HepG2 (cell line): ENCODE results near the gene OR13C2. TPM values are rescaled to one million over a fixed set of nuclear protein-coding genes. Genes with fewer than 3 reads are reported as not detected.

Experiments used
- ATAC-seq: fragments of 200-7000 bp; cut with Tn5 transposase; 3 replicates; pipeline ENCODE4 v1.9.1; 2020; ENCODE audit warnings: mild to moderate bottlenecking, moderate library complexity
- BruUV-seq: library from RNA; stranded (reverse); fragments of 400-500 nt; replicated peaks from 2 replicates; lab custom pipeline; 2021; lab: Mats Ljungman, UMichigan
- CTCF ChIA-PET: fragments of 300-600 bp; formaldehyde crosslinking; extraction: SDS; loops from one replicate; lab custom pipeline; 2021; ENCODE audit warnings: low total read pairs, inconsistent platforms, low intra/inter-chr PET ratio; lab: Yijun Ruan, JAX
- POLR2A ChIA-PET: fragments of 350-600 bp; sonication (Branson Sonifier 250); formaldehyde crosslinking; loops from one replicate; lab custom pipeline; 2020; ENCODE audit warnings: antibody characterized with exemption, inconsistent platforms; lab: Yijun Ruan, JAX
- DNase-seq: peaks from one replicate; pipeline ENCODE4 v3.0.0-alpha.2; 2015; ENCODE audit warnings: low spot score
- FAIRE-seq: peaks from 3 replicates; lab custom pipeline; 2011; peaks lifted over from hg19 to GRCh38; lab: Jason Lieb, UNC
- H2AFZ ChIP-seq: one replicate; pipeline ENCODE4 v1.6.1; 2011; ENCODE audit warnings: low read length, inconsistent platforms
- H3K27ac ChIP-seq: fragments of 300-600 bp; 3 replicates; pipeline ENCODE4 v1.8.0; 2011; ENCODE audit warnings: mixed run types, mild to moderate bottlenecking, mixed read lengths, low read length, inconsistent platforms; ENCODE audit not compliant: insufficient read depth; ENCODE audit errors: extremely low read length
- H3K27me3 ChIP-seq, 2 experiments: fragments of 200-600 bp in 1 of 2; 2 replicates in 1 of 2; 3 replicates in 1 of 2; pipeline versions ENCODE4 v1.6.0 to v1.8.0; 2011; ENCODE audit warnings: low read length in 2 of 2, mild to moderate bottlenecking in 2 of 2, moderate library complexity in 2 of 2, inconsistent platforms in 1 of 2; ENCODE audit not compliant: insufficient read depth in 2 of 2, control insufficient read depth in 1 of 2
- H3K36me3 ChIP-seq, 2 experiments: fragments of 200-600 bp in 1 of 2; replicated peaks in 1 of 2; 2 replicates in 1 of 2; 3 replicates in 1 of 2; pipeline versions ENCODE4 v1.5.1 to v1.8.0; 2011; ENCODE audit warnings: low read length in 2 of 2, inconsistent platforms in 1 of 2; ENCODE audit not compliant: insufficient read depth in 2 of 2, control insufficient read depth in 1 of 2
- H3K4me1 ChIP-seq: 2 replicates; pipeline ENCODE4 v1.5.1; 2012; ENCODE audit warnings: low read length, inconsistent platforms; ENCODE audit not compliant: insufficient read depth
- H3K4me2 ChIP-seq: 2 replicates; pipeline ENCODE4 v1.6.0; 2011; ENCODE audit warnings: low read depth, low read length, inconsistent platforms
- H3K4me3 ChIP-seq, 3 experiments: fragments of 200-600 bp in 1 of 3; sonication (generic), shearing (Covaris generic) in 1 of 3; replicated peaks in 1 of 3; 2 replicates each; pipeline ENCODE4 v1.5.1; 2011 to 2016; ENCODE audit warnings: low read length in 3 of 3, inconsistent platforms in 2 of 3, low read depth in 2 of 3, mild to moderate bottlenecking in 2 of 3, control low read depth in 1 of 3, mixed read lengths in 1 of 3; ENCODE audit not compliant: insufficient read depth in 1 of 3
- H3K79me2 ChIP-seq: one replicate; pipeline ENCODE4 v1.6.1; 2011; ENCODE audit warnings: low read length, inconsistent platforms; ENCODE audit not compliant: insufficient read depth
- H3K9ac ChIP-seq: 2 replicates; pipeline ENCODE4 v1.6.0; 2011; ENCODE audit warnings: mild to moderate bottlenecking, low read depth, low read length, inconsistent platforms; ENCODE audit not compliant: insufficient read depth
- H3K9me3 ChIP-seq: 2 replicates; pipeline ENCODE4 v1.5.1; 2012; ENCODE audit warnings: mild to moderate bottlenecking, low read length
- H4K20me1 ChIP-seq: 2 replicates; pipeline ENCODE4 v1.6.0; 2011; ENCODE audit warnings: inconsistent platforms, mild to moderate bottlenecking, low read length, moderate library complexity; ENCODE audit not compliant: insufficient read depth
- FOXK1 ChIP-seq: sonication (generic); formaldehyde crosslinking; IDR thresholded peaks from 2 replicates; pipeline ENCODE4 v1.4.0; 2020; ENCODE audit warnings: low read depth, missing genetic modification reagents, borderline replicate concordance
- RELA ChIP-seq: sonication (generic); formaldehyde crosslinking; IDR thresholded peaks from 2 replicates; pipeline ENCODE4 v1.4.0; 2020; ENCODE audit warnings: missing genetic modification reagents
- XRCC5 ChIP-seq: fragments of 200-400 bp; formaldehyde crosslinking; optimal IDR thresholded peaks from 2 replicates; pipeline ENCODE3; 2017; ENCODE audit warnings: mild to moderate bottlenecking, low read length
- ZNF354B ChIP-seq: sonication (generic); formaldehyde crosslinking; IDR thresholded peaks from 2 replicates; pipeline ENCODE4 v1.8.0; 2022; ENCODE audit warnings: mild to moderate bottlenecking, missing genetic modification reagents
- ZNF772 ChIP-seq: sonication (generic); formaldehyde crosslinking; IDR thresholded peaks from 2 replicates; pipeline ENCODE4 v1.5.0; 2020; ENCODE audit warnings: mild to moderate bottlenecking, missing genetic modification reagents
- ZNF777 ChIP-seq: sonication (generic); formaldehyde crosslinking; IDR thresholded peaks from 2 replicates; pipeline ENCODE4 v1.4.0; 2020; ENCODE audit warnings: missing genetic modification reagents
- ZSCAN22 ChIP-seq: sonication (generic); formaldehyde crosslinking; IDR thresholded peaks from 2 replicates; pipeline ENCODE4 v1.4.0; 2020; ENCODE audit warnings: mild to moderate bottlenecking, missing genetic modification reagents
- ZSCAN30 ChIP-seq: sonication (generic); formaldehyde crosslinking; IDR thresholded peaks from 2 replicates; pipeline ENCODE4 v1.5.0; 2020; ENCODE audit warnings: mild to moderate bottlenecking, missing genetic modification reagents
- WGBS: methylation state at CpG from one replicate; pipeline ENCODE4 v1.1.6; 2017; ENCODE audit warnings: low lambda C conversion rate; 5-methylcytosine and 5-hydroxymethylcytosine counted together
- in situ Hi-C: cut with HindIII; loops from 2 replicates; pipeline ENCODE4 v1.10.0; 2017; ENCODE audit warnings: low pct_unique_long_range_greater_than_20kb; ENCODE audit not compliant: extremely low pct_ligation_motif_present
- intact Hi-C: fragments of 100-400 bp; cut with micrococcal nuclease; formaldehyde crosslinking; loops from one replicate; pipeline ENCODE4 v1.10.0; 2022; ENCODE audit not compliant: unreplicated experiment
- polyA plus RNA-seq, 8 experiments: library from polyadenylated mRNA; depleted of rRNA in 3 of 8; stranded (reverse) in 7 of 8; unstranded in 1 of 8; fragments of >200 nt; fragmentation: Illumina TruSeq in 4 of 8; extraction: Trizol in 4 of 8; gene quantifications; 2 replicates each; pipeline versions ENCODE4 v1.2.1 to v1.2.3, GENCODE V29; 2011 to 2016; ENCODE audit warnings: low read depth in 4 of 8, missing spikeins in 1 of 8, mixed read lengths in 1 of 8; ENCODE audit not compliant: insufficient read depth in 1 of 8
- total RNA-seq, 5 experiments: library from RNA; depleted of rRNA; stranded (reverse); fragments of >200 nt; fragmentation: Illumina TruSeq; extraction: Trizol; gene quantifications; 2 replicates each; pipeline ENCODE4 v1.2.3, GENCODE V29; 2016; ENCODE audit warnings: low read depth in 1 of 5
- TF ChIP-seq, protein P1 (sequence below): sonication (generic); formaldehyde crosslinking; IDR thresholded peaks from 2 replicates; pipeline ENCODE4 v1.8.0; 2022; ENCODE audit warnings: missing genetic modification reagents, mild to moderate bottlenecking, borderline replicate concordance
- TF ChIP-seq, protein P2 (sequence below): sonication (generic); formaldehyde crosslinking; IDR thresholded peaks from one replicate; pipeline ENCODE4 v1.5.1; 2020; ENCODE audit warnings: mild to moderate bottlenecking, missing genetic modification reagents; ENCODE audit errors: not compliant biosample characterization
- TF ChIP-seq, protein P3 (sequence below), 2 experiments: IDR thresholded peaks; 2 replicates each; pipeline ENCODE4 v1.6.1; 2011 to 2012; ENCODE audit warnings: low read length in 2 of 2, borderline replicate concordance in 1 of 2, low read depth in 1 of 2, mild to moderate bottlenecking in 1 of 2, moderate library complexity in 1 of 2

The OR13C2 gene
- total and polyA plus RNA-seq, 2 of the 13 experiments (the other 11 are each of a cell fraction or from before 2014, with no cell fraction given) = not detected

GRCh38 chr9:104618104-104618503 is 12.7 kb upstream of the OR13C2 start, which contains the start of gene OR13C9:
OR13C9 (minus strand) TSS chr9:104618204; CDS start chr9:104618204, 0 bp downstream.
- Histone ChIP-seq H3K9ac (no peak within 1 kb of the TSS), H3K27me3 (no peaks in the 10 kb centered on the region), H3K79me2 (no peaks in the 10 kb centered on the region), H3K36me3 (no peaks in the 10 kb centered on the region), H2AFZ (no peak within 1 kb of the TSS), H4K20me1 (no peaks in the 10 kb centered on the region), H3K9me3 (no peaks in the 10 kb centered on the region), H3K4me1 (no peaks in the 10 kb centered on the region), H3K4me3 (no peak within 1 kb of the TSS), H3K4me2 (no peak within 1 kb of the TSS), H3K27ac (no peak within 1 kb of the TSS)
- no peak for DNase-seq
- intact Hi-C loops (no loop called here), in situ Hi-C loops (no loop called here)
- no peak for TF ChIP-seq XRCC5
- no peak for TF ChIP-seq ZNF354B
- TF ChIP-seq, protein P1, sequence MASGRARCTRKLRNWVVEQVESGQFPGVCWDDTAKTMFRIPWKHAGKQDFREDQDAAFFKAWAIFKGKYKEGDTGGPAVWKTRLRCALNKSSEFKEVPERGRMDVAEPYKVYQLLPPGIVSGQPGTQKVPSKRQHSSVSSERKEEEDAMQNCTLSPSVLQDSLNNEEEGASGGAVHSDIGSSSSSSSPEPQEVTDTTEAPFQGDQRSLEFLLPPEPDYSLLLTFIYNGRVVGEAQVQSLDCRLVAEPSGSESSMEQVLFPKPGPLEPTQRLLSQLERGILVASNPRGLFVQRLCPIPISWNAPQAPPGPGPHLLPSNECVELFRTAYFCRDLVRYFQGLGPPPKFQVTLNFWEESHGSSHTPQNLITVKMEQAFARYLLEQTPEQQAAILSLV = no peak
- TF ChIP-seq FOXK1 (CRISPR knock-in tag) = no peak
- TF ChIP-seq ZNF772 (CRISPR knock-in tag) = no peak
- no peak for TF ChIP-seq ZSCAN22
- no peak for TF ChIP-seq RELA (CRISPR knock-in tag)
- TF ChIP-seq, protein P2, sequence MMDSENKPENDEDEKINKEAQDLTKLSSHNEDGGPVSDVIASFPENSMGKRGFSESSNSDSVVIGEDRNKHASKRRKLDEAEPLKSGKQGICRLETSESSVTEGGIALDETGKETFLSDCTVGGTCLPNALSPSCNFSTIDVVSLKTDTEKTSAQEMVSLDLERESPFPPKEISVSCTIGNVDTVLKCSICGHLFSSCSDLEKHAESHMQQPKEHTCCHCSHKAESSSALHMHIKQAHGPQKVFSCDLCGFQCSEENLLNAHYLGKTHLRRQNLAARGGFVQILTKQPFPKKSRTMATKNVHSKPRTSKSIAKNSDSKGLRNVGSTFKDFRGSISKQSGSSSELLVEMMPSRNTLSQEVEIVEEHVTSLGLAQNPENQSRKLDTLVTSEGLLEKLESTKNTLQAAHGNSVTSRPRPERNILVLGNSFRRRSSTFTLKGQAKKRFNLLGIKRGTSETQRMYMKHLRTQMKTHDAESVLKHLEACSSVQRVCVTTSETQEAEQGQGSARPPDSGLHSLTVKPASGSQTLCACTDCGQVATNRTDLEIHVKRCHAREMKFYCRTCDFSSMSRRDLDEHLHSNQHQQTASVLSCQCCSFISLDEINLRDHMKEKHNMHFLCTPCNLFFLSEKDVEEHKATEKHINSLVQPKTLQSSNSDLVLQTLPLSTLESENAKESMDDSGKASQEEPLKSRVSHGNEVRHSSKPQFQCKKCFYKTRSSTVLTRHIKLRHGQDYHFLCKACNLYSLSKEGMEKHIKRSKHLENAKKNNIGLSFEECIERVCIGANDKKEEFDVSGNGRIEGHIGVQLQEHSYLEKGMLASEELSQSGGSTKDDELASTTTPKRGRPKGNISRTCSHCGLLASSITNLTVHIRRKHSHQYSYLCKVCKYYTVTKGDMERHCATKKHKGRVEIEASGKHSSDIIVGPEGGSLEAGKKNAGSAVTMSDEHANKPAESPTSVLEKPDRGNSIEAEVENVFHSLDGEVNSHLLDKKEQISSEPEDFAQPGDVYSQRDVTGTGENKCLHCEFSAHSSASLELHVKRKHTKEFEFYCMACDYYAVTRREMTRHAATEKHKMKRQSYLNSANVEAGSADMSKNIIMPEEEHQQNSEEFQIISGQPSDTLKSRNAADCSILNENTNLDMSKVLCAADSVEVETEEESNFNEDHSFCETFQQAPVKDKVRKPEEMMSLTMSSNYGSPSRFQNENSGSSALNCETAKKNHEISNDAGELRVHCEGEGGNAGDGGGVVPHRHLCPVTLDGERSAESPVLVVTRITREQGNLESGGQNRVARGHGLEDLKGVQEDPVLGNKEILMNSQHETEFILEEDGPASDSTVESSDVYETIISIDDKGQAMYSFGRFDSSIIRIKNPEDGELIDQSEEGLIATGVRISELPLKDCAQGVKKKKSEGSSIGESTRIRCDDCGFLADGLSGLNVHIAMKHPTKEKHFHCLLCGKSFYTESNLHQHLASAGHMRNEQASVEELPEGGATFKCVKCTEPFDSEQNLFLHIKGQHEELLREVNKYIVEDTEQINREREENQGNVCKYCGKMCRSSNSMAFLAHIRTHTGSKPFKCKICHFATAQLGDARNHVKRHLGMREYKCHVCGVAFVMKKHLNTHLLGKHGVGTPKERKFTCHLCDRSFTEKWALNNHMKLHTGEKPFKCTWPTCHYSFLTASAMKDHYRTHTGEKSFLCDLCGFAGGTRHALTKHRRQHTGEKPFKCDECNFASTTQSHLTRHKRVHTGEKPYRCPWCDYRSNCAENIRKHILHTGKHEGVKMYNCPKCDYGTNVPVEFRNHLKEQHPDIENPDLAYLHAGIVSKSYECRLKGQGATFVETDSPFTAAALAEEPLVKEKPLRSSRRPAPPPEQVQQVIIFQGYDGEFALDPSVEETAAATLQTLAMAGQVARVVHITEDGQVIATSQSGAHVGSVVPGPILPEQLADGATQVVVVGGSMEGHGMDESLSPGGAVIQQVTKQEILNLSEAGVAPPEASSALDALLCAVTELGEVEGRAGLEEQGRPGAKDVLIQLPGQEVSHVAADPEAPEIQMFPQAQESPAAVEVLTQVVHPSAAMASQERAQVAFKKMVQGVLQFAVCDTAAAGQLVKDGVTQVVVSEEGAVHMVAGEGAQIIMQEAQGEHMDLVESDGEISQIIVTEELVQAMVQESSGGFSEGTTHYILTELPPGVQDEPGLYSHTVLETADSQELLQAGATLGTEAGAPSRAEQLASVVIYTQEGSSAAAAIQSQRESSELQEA = no peak
- TF ChIP-seq, protein P3, sequence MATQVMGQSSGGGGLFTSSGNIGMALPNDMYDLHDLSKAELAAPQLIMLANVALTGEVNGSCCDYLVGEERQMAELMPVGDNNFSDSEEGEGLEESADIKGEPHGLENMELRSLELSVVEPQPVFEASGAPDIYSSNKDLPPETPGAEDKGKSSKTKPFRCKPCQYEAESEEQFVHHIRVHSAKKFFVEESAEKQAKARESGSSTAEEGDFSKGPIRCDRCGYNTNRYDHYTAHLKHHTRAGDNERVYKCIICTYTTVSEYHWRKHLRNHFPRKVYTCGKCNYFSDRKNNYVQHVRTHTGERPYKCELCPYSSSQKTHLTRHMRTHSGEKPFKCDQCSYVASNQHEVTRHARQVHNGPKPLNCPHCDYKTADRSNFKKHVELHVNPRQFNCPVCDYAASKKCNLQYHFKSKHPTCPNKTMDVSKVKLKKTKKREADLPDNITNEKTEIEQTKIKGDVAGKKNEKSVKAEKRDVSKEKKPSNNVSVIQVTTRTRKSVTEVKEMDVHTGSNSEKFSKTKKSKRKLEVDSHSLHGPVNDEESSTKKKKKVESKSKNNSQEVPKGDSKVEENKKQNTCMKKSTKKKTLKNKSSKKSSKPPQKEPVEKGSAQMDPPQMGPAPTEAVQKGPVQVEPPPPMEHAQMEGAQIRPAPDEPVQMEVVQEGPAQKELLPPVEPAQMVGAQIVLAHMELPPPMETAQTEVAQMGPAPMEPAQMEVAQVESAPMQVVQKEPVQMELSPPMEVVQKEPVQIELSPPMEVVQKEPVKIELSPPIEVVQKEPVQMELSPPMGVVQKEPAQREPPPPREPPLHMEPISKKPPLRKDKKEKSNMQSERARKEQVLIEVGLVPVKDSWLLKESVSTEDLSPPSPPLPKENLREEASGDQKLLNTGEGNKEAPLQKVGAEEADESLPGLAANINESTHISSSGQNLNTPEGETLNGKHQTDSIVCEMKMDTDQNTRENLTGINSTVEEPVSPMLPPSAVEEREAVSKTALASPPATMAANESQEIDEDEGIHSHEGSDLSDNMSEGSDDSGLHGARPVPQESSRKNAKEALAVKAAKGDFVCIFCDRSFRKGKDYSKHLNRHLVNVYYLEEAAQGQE (IDR thresholded peaks at IDR 0.05; ENCODE audit: borderline replicate concordance in 1 of 2, low read depth in 1 of 2, low read length in 2 of 2) = no peak
- TF ChIP-seq ZSCAN30 (CRISPR knock-in tag) = no peak
- no peak for TF ChIP-seq ZNF777
- POLR2A ChIA-PET = no interaction called here
- ATAC-seq = no peak
- CTCF ChIA-PET = no interaction called here
- WGBS = 20% methylated on average over 2 of the region's 2 CpGs
- no TSS peak for BruUV-seq
- FAIRE-seq = no peak
